Memory B cell (primary cell): Measurements from ENCODE around the gene COL11A2.
A peak's percentile ranks its signal among the peaks of the same experiment; 100 is the strongest.
"Not testable (repeated sequence)": the region's sequence is repeated elsewhere in the genome, so short reads cannot be mapped to it uniquely, and the experiment has no call there.

Experiments used
- ATAC-seq: fragments of 150-1000 bp; cut with Tn5 transposase; 2 replicates; pipeline ENCODE4 v1.10.0; 2021; ENCODE audit warnings: low read depth, mild to moderate bottlenecking, moderate library complexity
- DNase-seq, 2 donors: peaks; one replicate each; pipeline ENCODE4 v3.0.0; 2022; ENCODE audit warnings: low spot score in 2 of 2
- H3K27ac Mint-ChIP-seq: one replicate; pipeline ENCODE4 v1.8.0; 2022; ENCODE audit warnings: mild to moderate bottlenecking, moderate library complexity, mixed read lengths
- H3K27me3 Mint-ChIP-seq: one replicate; pipeline ENCODE4 v1.8.0; 2022; ENCODE audit warnings: mixed read lengths
- H3K36me3 Mint-ChIP-seq: one replicate; pipeline ENCODE4 v1.8.0; 2022; ENCODE audit warnings: mild to moderate bottlenecking, mixed read lengths
- H3K4me1 Mint-ChIP-seq: one replicate; pipeline ENCODE4 v1.8.0; 2022; ENCODE audit warnings: mixed read lengths
- H3K4me3 Mint-ChIP-seq: one replicate; pipeline ENCODE4 v1.8.0; 2022; ENCODE audit warnings: mild to moderate bottlenecking, moderate library complexity, mixed read lengths
- H3K9me3 Mint-ChIP-seq: one replicate; pipeline ENCODE4 v1.8.0; 2022; ENCODE audit warnings: mixed read lengths

Gene COL11A2

GRCh38 chr6:33151050-33151449 is 41.2 kb downstream of the COL11A2 start:
- no peaks in the 10 kb centered on the region for H3K4me1 Mint-ChIP-seq
- H3K9me3 Mint-ChIP-seq, result peaks cover 3% of the 10 kb centered on the region
- H3K27ac Mint-ChIP-seq, result no peak overlapping the region
- DNase-seq (no peak), ATAC-seq (peak; percentile 70)
- H3K4me3 Mint-ChIP-seq, result no peak overlapping the region
- peaks cover 4% of the 10 kb centered on the region for H3K36me3 Mint-ChIP-seq
- H3K27me3 Mint-ChIP-seq, result peaks cover 3% of the 10 kb centered on the region

GRCh38 chr6:33150560-33150959 is 41.7 kb downstream of the COL11A2 start:
- not testable (repeated sequence) for H3K4me1 Mint-ChIP-seq, H3K4me3 Mint-ChIP-seq, H3K27me3 Mint-ChIP-seq, H3K36me3 Mint-ChIP-seq, DNase-seq, H3K27ac Mint-ChIP-seq, H3K9me3 Mint-ChIP-seq, ATAC-seq

- Mint-ChIP-seq H3K36me3 (peaks cover 4% of the 10 kb centered on the region), H3K27me3 (no peaks in the 10 kb centered on the region), H3K9me3 (peaks cover 3% of the 10 kb centered on the region), H3K4me1 (peaks cover 3% of the 10 kb centered on the region), H3K27ac (no peak overlapping the region), H3K4me3 (no peak overlapping the region)
- DNase-seq, result no peak
- peak; percentile 46 for ATAC-seq
These were observed 44.2 kb downstream of the COL11A2 start for GRCh38 chr6:33147807-33148666.

- Mint-ChIP-seq H3K4me1 (peaks cover 17% of the 10 kb centered on the region), H3K27me3 (peaks cover 15% of the 10 kb centered on the region), H3K36me3 (peaks cover 1% of the 10 kb centered on the region), H3K9me3 (no peaks in the 10 kb centered on the region), H3K27ac (no peak overlapping the region), H3K4me3 (no peak overlapping the region)
- ATAC-seq (peak; percentile 80), DNase-seq (no peak)
These were observed 47.9 kb downstream of the COL11A2 start for GRCh38 chr6:33144373-33144772.

- Mint-ChIP-seq H3K4me3 (no peak overlapping the region), H3K36me3 (peaks cover 1% of the 10 kb centered on the region), H3K9me3 (no peaks in the 10 kb centered on the region), H3K27ac (no peak overlapping the region), H3K27me3 (peaks cover 15% of the 10 kb centered on the region), H3K4me1 (peaks cover 17% of the 10 kb centered on the region)
- DNase-seq (no peak), ATAC-seq (no peak)
These were observed 49.0 kb downstream of the COL11A2 start for GRCh38 chr6:33143113-33143770.

- DNase-seq (no peak), ATAC-seq (no peak)
- H3K4me1 Mint-ChIP-seq, result peaks cover 17% of the 10 kb centered on the region
- no peaks in the 10 kb centered on the region for H3K9me3 Mint-ChIP-seq
- peaks cover 15% of the 10 kb centered on the region for H3K27me3 Mint-ChIP-seq
- peaks cover 1% of the 10 kb centered on the region for H3K36me3 Mint-ChIP-seq
- no peak overlapping the region for H3K4me3 Mint-ChIP-seq
- no peak overlapping the region for H3K27ac Mint-ChIP-seq
These were observed 49.7 kb downstream of the COL11A2 start for GRCh38 chr6:33142501-33143070.

- ATAC-seq (peak; percentile 64), DNase-seq (no peak)
- H3K27me3 Mint-ChIP-seq, result peaks cover 15% of the 10 kb centered on the region
These were observed 51.7 kb downstream of the COL11A2 start for GRCh38 chr6:33140556-33140955.

GRCh38 chr6:33139596-33140206 is 52.6 kb downstream of the COL11A2 start:
- Mint-ChIP-seq H3K4me3 (no peak overlapping the region), H3K27ac (no peak overlapping the region), H3K27me3 (peaks cover 15% of the 10 kb centered on the region), H3K9me3 (no peaks in the 10 kb centered on the region), H3K4me1 (peaks cover 17% of the 10 kb centered on the region), H3K36me3 (peaks cover 1% of the 10 kb centered on the region)
- DNase-seq (no peak), ATAC-seq (no peak)

More at GRCh38 chr6:33140556-33140955, 51.7 kb downstream of the COL11A2 start:
- peaks cover 17% of the 10 kb centered on the region for H3K4me1 Mint-ChIP-seq
- peaks cover 1% of the 10 kb centered on the region for H3K36me3 Mint-ChIP-seq
- H3K27ac Mint-ChIP-seq, result no peak overlapping the region
- no peak overlapping the region for H3K4me3 Mint-ChIP-seq
- no peaks in the 10 kb centered on the region for H3K9me3 Mint-ChIP-seq

- ATAC-seq, result no peak
- Mint-ChIP-seq H3K36me3 (no peaks in the 10 kb centered on the region), H3K4me1 (peaks cover 3% of the 10 kb centered on the region), H3K27me3 (peaks cover 3% of the 10 kb centered on the region), H3K27ac (no peak overlapping the region), H3K4me3 (no peak overlapping the region), H3K9me3 (no peaks in the 10 kb centered on the region)
- no peak for DNase-seq
These were observed 55.9 kb downstream of the COL11A2 start for GRCh38 chr6:33136310-33136900.

- no peak overlapping the region for H3K27ac Mint-ChIP-seq
- no peak for DNase-seq
- H3K27me3 Mint-ChIP-seq, result peaks cover 3% of the 10 kb centered on the region
These were observed 60.2 kb downstream of the COL11A2 start for GRCh38 chr6:33132081-33132524.

GRCh38 chr6:33128318-33128717 is 63.9 kb downstream of the COL11A2 start:
- peaks cover 8% of the 10 kb centered on the region for H3K36me3 Mint-ChIP-seq
- DNase-seq (no peak), ATAC-seq (no peak)
- peaks cover 6% of the 10 kb centered on the region for H3K4me1 Mint-ChIP-seq
- H3K27me3 Mint-ChIP-seq, result peaks cover 4% of the 10 kb centered on the region
- H3K4me3 Mint-ChIP-seq, result no peak overlapping the region
- no peak overlapping the region for H3K27ac Mint-ChIP-seq
- peaks cover 6% of the 10 kb centered on the region for H3K9me3 Mint-ChIP-seq

More at GRCh38 chr6:33132081-33132524, 60.2 kb downstream of the COL11A2 start:
- ATAC-seq, result no peak
- Mint-ChIP-seq H3K4me3 (no peak overlapping the region), H3K9me3 (no peaks in the 10 kb centered on the region), H3K4me1 (no peaks in the 10 kb centered on the region), H3K36me3 (no peaks in the 10 kb centered on the region)

GRCh38 chr6:33126101-33126714 is 66.1 kb downstream of the COL11A2 start:
- Mint-ChIP-seq H3K36me3 (peaks cover 8% of the 10 kb centered on the region), H3K4me1 (peaks cover 6% of the 10 kb centered on the region), H3K9me3 (peaks cover 7% of the 10 kb centered on the region), H3K27ac (no peak overlapping the region), H3K4me3 (no peak overlapping the region), H3K27me3 (peaks cover 4% of the 10 kb centered on the region)
- ATAC-seq, result peak; percentile 80
- DNase-seq, result peak; percentile 57 to 68

- DNase-seq (no peak), ATAC-seq (no peak)
- Mint-ChIP-seq H3K36me3 (peaks cover 8% of the 10 kb centered on the region), H3K4me3 (no peak overlapping the region), H3K4me1 (peaks cover 6% of the 10 kb centered on the region), H3K27ac (no peak overlapping the region), H3K9me3 (peaks cover 7% of the 10 kb centered on the region), H3K27me3 (peaks cover 1% of the 10 kb centered on the region)
These were observed 67.3 kb downstream of the COL11A2 start for GRCh38 chr6:33124947-33125346.
